Gastroesophageal sphincter (tissue), 3 donors: ENCODE results near the gene LYSMD3.

Experiments used
- POLR2A ChIP-seq, 2 donors: fragments of 450-650 bp; IDR thresholded peaks; one replicate each; pipeline ENCODE4 v1.6.1; 2017; ENCODE audit warnings: antibody characterized with exemption in 2 of 2, mild to moderate bottlenecking in 2 of 2, moderate library complexity in 1 of 2
- POLR2AphosphoS5 ChIP-seq: sonication (generic); formaldehyde crosslinking; IDR thresholded peaks from one replicate; pipeline ENCODE4 v1.6.1; 2017; ENCODE audit warnings: antibody characterized with exemption
- TF ChIP-seq, protein P1 (sequence below), 4 experiments: fragments of 200-600 bp in 2 of 4; fragments of 450-650 bp in 2 of 4; sonication (generic) in 1 of 4; IDR thresholded peaks; one replicate each; pipeline ENCODE4 v1.5.1; 2017 to 2019; ENCODE audit warnings: antibody characterized with exemption in 4 of 4, mild to moderate bottlenecking in 2 of 4, moderate library complexity in 2 of 4

DNA sequence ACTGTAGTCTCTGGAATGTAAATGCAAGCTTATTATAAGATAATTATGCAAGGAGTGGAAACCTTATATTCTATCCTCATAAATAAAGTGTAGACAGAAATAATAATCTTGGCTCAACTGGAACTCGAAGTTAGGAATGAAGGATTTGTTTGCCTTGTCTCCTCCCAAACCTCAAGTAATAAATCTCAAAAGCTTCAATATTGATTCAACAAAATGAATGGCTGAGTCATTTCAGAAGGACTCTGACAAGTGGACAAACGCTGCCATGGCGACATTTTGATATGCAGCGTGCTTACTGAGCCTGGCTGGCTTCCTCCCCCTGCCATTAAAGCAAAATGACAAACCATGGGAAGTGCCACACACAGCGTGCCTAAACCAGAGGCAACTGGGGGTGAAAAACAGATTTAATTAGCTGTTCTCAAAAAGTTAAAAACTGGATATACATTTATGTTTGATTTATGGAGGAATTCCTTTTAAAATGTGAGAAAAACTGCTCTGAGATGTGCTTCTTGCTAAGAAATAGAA lies 18.7 kb upstream of the LYSMD3 start:
- TF ChIP-seq, protein P1, sequence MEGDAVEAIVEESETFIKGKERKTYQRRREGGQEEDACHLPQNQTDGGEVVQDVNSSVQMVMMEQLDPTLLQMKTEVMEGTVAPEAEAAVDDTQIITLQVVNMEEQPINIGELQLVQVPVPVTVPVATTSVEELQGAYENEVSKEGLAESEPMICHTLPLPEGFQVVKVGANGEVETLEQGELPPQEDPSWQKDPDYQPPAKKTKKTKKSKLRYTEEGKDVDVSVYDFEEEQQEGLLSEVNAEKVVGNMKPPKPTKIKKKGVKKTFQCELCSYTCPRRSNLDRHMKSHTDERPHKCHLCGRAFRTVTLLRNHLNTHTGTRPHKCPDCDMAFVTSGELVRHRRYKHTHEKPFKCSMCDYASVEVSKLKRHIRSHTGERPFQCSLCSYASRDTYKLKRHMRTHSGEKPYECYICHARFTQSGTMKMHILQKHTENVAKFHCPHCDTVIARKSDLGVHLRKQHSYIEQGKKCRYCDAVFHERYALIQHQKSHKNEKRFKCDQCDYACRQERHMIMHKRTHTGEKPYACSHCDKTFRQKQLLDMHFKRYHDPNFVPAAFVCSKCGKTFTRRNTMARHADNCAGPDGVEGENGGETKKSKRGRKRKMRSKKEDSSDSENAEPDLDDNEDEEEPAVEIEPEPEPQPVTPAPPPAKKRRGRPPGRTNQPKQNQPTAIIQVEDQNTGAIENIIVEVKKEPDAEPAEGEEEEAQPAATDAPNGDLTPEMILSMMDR (IDR thresholded peaks at IDR 0.05): no peak
- TF ChIP-seq POLR2AphosphoS5 (no peak), POLR2A (IDR thresholded peaks at IDR 0.05) (no peak)
